ENCODE data around the gene TEAD1.

TEAD1 gene

DNA sequence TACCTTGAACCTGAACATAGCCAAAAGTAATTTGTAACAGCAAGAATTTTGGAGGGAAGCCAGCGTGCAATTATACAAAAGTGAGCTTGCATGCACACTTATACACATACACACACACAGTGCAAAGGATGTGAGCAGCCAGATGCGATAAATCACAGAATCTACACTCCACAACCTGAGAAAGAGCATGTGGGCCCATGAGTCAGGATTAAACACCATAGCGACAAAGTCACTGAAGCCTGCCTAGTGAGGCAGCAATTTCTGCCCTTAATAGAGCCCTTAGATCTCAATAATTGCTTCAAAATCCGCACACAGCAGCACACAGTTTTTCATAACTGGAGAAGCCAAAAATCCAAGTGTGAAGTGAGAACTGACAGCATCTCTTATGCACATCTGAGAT, 42.6 kb upstream of the TEAD1 start:
- POLR2A ChIA-PET (ENCODE audit: low non-redundant PET): no interaction called here
- DNase-seq (ENCODE audit: low spot score): no peak
- no peak for TF ChIP-seq CTCF (conservative IDR thresholded peaks at IDR 0.05; ENCODE audit: low read depth)

GRCh38 chr11:12634329-12634728, 39.9 kb upstream of the TEAD1 start:
- TF ChIP-seq CTCF (conservative IDR thresholded peaks at IDR 0.05; ENCODE audit: low read depth): no peak
- POLR2A ChIA-PET (ENCODE audit: low non-redundant PET): no interaction called here
- no peak for DNase-seq (ENCODE audit: low spot score)
- CTCF ChIA-PET: no interaction called here
- H3K27ac ChIP-seq: no peak overlapping the region

More for the DNA sequence above, 42.6 kb upstream of the TEAD1 start:
- H3K27ac ChIP-seq: no peak overlapping the region
- CTCF ChIA-PET: no interaction called here

- no peak for DNase-seq (ENCODE audit: low spot score)
- CTCF ChIA-PET: no interaction called here
- no peak overlapping the region for H3K27ac ChIP-seq
- POLR2A ChIA-PET (ENCODE audit: low non-redundant PET): no interaction called here
- no peak for TF ChIP-seq CTCF (conservative IDR thresholded peaks at IDR 0.05; ENCODE audit: low read depth)
These were observed 37.3 kb upstream of the TEAD1 start for GRCh38 chr11:12636871-12637410.

DNA sequence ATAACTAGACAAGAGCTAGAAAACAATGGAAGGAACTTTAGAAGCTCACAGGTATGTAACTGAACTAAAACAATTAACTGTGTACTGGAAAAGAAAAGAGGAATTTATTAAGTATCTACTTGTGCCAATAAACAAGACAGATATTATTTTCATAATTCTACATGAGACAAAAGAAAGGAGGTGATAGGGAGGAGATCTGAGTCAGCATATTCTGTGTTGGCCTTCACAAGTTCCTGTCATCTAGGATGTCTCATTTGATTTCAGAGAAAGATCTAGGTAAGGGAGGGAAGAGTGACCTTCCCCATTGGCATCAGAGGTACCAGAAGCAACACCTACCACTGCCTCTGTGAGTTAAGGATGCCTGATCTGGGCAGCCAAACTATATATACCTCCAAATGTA, 34.8 kb upstream of the TEAD1 start:
- no peak for TF ChIP-seq CTCF (conservative IDR thresholded peaks at IDR 0.05; ENCODE audit: low read depth)
- H3K27ac ChIP-seq: no peak overlapping the region
- no peak for DNase-seq (ENCODE audit: low spot score)
- CTCF ChIA-PET: no interaction called here
- POLR2A ChIA-PET (ENCODE audit: low non-redundant PET): no interaction called here

GRCh38 chr11:12640355-12640754, 33.9 kb upstream of the TEAD1 start:
- H3K27ac ChIP-seq: no peak overlapping the region
- ChIA-PET POLR2A (ENCODE audit: low non-redundant PET) (no interaction called here), CTCF (no interaction called here)
- DNase-seq (ENCODE audit: low spot score): no peak
- no peak for TF ChIP-seq CTCF (conservative IDR thresholded peaks at IDR 0.05; ENCODE audit: low read depth)

- no peak for DNase-seq (ENCODE audit: low spot score)
- H3K27ac ChIP-seq: no peak overlapping the region
- ChIA-PET CTCF (interaction anchor here (0.7 kb wide), 2 partner anchors 29 to 79 kb away, joined by 3 to 4 read pairs; no protein-coding TSS in a partner anchor), POLR2A (ENCODE audit: low non-redundant PET) (no interaction called here)
- TF ChIP-seq CTCF (conservative IDR thresholded peaks at IDR 0.05; ENCODE audit: low read depth): no peak
These were observed 33.0 kb upstream of the TEAD1 start for GRCh38 chr11:12640926-12641849.

All from RWPE1 (cell line).